Vagina (tissue), 2 donors: ENCODE results near the gene NSMCE1. TPM values are rescaled to one million over a fixed set of nuclear protein-coding genes. Genes with fewer than 3 reads are reported as not detected.

Experiments used
- DNase-seq, 2 donors: peaks; one replicate each; pipeline ENCODE4 v3.0.0-alpha.2; 2017; ENCODE audit errors: extremely low spot score in 2 of 2
- H3K27ac ChIP-seq: fragments of 200-600 bp; sonication (generic); one replicate; pipeline ENCODE4 v1.5.1; 2019
- H3K27me3 ChIP-seq: fragments of 200-600 bp; sonication (generic); one replicate; pipeline ENCODE4 v1.5.1; 2019
- H3K36me3 ChIP-seq, 2 donors: fragments of 200-600 bp; sonication (generic); one replicate each; pipeline ENCODE4 v1.5.1; 2017 to 2019
- H3K4me1 ChIP-seq: fragments of 200-600 bp; sonication (generic); one replicate; pipeline ENCODE4 v1.5.1; 2019
- H3K4me3 ChIP-seq, 2 donors: fragments of 200-600 bp; sonication (generic); 1 replicate in 1 of 2; 2 replicates in 1 of 2; pipeline ENCODE4 v1.5.1; 2016 to 2019
- H3K9me3 ChIP-seq: fragments of 200-600 bp; sonication (generic); one replicate; pipeline ENCODE4 v1.5.1; 2019
- CTCF ChIP-seq, 3 experiments: fragments of 450-650 bp in 2 of 3; fragments of 200-600 bp in 1 of 3; sonication (generic) in 1 of 3; IDR thresholded peaks; one replicate each; pipeline ENCODE4 v1.5.1; 2017 to 2019; ENCODE audit warnings: antibody characterized with exemption in 3 of 3, mild to moderate bottlenecking in 2 of 3, moderate library complexity in 2 of 3
- POLR2A ChIP-seq, 2 donors: fragments of 450-650 bp; IDR thresholded peaks; one replicate each; pipeline ENCODE4 v1.6.1; 2017; ENCODE audit warnings: antibody characterized with exemption in 2 of 2, mild to moderate bottlenecking in 2 of 2, moderate library complexity in 2 of 2
- POLR2AphosphoS5 ChIP-seq, 2 donors: sonication (generic); formaldehyde crosslinking; IDR thresholded peaks; one replicate each; pipeline ENCODE4 v1.9.0; 2017; ENCODE audit warnings: antibody characterized with exemption in 2 of 2, mild to moderate bottlenecking in 2 of 2, low read depth in 1 of 2; ENCODE audit not compliant: insufficient read depth in 1 of 2
- intact Hi-C: fragments of 100-400 bp; cut with DNase I; formaldehyde crosslinking; loops from one replicate; pipeline ENCODE4 v1.15.1; 2023
- total RNA-seq: library from RNA; depleted of rRNA; stranded (reverse); fragments of >200 nt; gene quantifications from one replicate; pipeline ENCODE4 v1.2.3, GENCODE V29; 2016

The NSMCE1 gene
- total RNA-seq, 1 donor from 2014 or later: 24.6 TPM

DNA sequence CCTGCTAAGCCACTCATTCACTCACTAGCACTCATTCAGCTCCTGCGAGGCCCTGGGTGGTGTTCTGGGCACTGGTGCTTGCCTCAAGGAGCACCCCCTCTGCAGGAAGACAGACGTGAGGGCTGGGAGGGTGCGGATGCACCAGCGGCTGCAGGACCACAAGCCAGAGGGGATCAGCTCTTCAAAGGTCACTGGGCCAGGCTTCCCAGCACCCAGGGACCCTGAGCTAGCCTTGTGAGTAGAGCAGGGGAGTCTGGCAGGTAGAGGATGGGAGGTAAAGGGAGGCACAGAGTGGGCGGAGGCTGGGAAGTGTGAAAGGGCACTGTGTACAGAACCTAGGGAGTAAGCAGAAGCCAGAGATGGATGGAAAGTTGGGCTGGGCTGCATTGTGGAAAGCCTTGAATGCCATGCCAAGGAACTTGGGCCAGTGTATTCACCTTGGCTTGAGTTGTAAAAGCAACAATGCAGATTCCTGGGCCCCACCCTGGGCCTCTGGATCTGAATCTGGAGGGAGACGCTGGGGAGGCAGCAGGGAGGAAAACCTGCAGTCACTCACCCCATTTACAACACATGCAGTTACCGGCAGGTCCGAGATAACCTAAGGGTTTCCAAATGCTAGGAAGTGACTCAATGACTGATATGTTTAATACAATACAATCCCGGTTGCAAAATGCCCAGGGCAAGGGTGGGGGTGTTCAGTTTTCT lies 46.9 kb upstream of the NSMCE1 start:
- DNase-seq: no peak
- intact Hi-C loops: no loop called here
- Histone ChIP-seq H3K36me3 (no peaks in the 10 kb centered on the region), H3K27me3 (no peaks in the 10 kb centered on the region), H3K4me3 (peak overlapping the region; percentile 93 to 97), H3K27ac (peak overlapping the region; percentile 98), H3K9me3 (no peaks in the 10 kb centered on the region), H3K4me1 (peaks cover 68% of the 10 kb centered on the region)
- TF ChIP-seq POLR2AphosphoS5 (IDR thresholded peaks at IDR 0.05; ENCODE audit: insufficient read depth in 1 of 2, low read depth in 1 of 2): peak; percentile 19 to 73
- no peak for TF ChIP-seq CTCF (IDR thresholded peaks at IDR 0.05)

DNA sequence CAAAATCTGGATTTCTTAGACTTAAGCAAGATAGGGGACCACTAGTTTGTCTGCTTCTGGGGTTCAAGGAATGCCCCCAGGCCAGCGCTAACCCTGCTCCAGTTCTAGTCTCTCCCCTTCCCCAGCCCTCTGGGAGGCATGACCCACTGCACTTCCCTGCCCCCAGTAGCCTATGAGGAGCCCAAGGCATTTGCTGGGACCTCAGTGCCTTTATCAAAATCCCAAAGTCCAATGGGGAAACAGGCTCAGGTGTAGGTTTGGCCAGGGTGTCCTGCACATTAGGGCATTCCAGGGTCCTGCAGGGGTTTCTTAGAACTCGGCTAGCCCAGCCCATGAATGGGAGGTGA lies 46.4 kb upstream of the NSMCE1 start:
- Histone ChIP-seq H3K9me3 (no peaks in the 10 kb centered on the region), H3K27me3 (no peaks in the 10 kb centered on the region), H3K4me1 (peaks cover 63% of the 10 kb centered on the region), H3K27ac (peak overlapping the region; percentile 98), H3K36me3 (no peaks in the 10 kb centered on the region), H3K4me3 (peak overlapping the region; percentile 93 to 97)
- DNase-seq: no peak
- TF ChIP-seq POLR2AphosphoS5 (IDR thresholded peaks at IDR 0.05; ENCODE audit: insufficient read depth in 1 of 2, low read depth in 1 of 2) (no peak), CTCF (IDR thresholded peaks at IDR 0.05) (no peak), POLR2A (IDR thresholded peaks at IDR 0.05) (no peak)
- intact Hi-C loops: loop anchor here (5.0 kb wide), 1 partner anchor 52 kb away; no protein-coding TSS in a partner anchor

DNA sequence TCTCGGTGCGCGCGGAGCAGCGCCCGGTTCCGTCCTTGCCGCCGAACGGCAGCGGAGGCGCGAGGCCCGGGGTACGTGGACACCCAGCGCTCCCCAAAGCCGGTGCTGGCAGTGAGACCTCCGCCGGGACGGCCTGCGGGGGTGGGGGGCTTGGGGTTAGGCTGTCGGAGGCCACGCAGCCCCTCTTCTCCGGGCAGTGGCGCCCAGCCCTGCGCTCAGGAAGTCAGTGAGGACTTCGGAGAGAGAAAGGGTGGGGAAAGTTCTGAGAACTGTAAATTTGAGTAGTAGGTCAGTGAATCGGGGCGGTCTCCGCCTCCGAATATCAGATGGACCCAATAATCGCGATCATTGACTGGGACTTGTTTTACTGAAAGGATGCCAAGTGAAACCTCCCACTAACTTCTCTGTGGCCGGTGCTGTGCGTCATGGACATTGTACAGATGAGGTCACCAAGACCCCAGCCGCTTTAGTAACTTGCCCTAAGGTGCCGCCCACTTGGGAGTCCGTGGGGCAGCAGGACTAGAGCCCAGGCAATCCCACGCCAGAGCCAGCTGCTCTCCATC lies 45.7 kb upstream of the NSMCE1 start:
- Histone ChIP-seq H3K9me3 (no peaks in the 10 kb centered on the region), H3K36me3 (no peaks in the 10 kb centered on the region), H3K4me3 (peak overlapping the region; percentile 93 to 97), H3K27ac (peak overlapping the region; percentile 98), H3K4me1 (peaks cover 56% of the 10 kb centered on the region), H3K27me3 (no peaks in the 10 kb centered on the region)
- DNase-seq: no peak
- intact Hi-C loops: loop anchor here (5.0 kb wide), 1 partner anchor 53 kb away; no protein-coding TSS in a partner anchor
- TF ChIP-seq POLR2AphosphoS5 (IDR thresholded peaks at IDR 0.05; ENCODE audit: insufficient read depth in 1 of 2, low read depth in 1 of 2): peak in 1 of 2 donors; percentile 69
- no peak for TF ChIP-seq CTCF (IDR thresholded peaks at IDR 0.05)
- peak in 1 of 2 donors; percentile 9 for TF ChIP-seq POLR2A (IDR thresholded peaks at IDR 0.05)

GRCh38 chr16:27313422-27314160 lies 45.0 kb upstream of the NSMCE1 start, which contains the start of gene IL4R:
Gene IL4R (plus strand): TSS chr16:27313974. CDS start chr16:27340204, 26,230 bp downstream.
- Histone ChIP-seq H3K4me1 (peaks cover 50% of the 10 kb centered on the region), H3K4me3 (peak within 1 kb of the TSS; percentile 93 to 97), H3K9me3 (no peaks in the 10 kb centered on the region), H3K27me3 (no peaks in the 10 kb centered on the region), H3K27ac (peak within 1 kb of the TSS; percentile 98), H3K36me3 (no peaks in the 10 kb centered on the region)
- no peak for DNase-seq
- intact Hi-C loops: loop anchor here (5.0 kb wide), 1 partner anchor 54 kb away; no protein-coding TSS in a partner anchor
- TF ChIP-seq POLR2A (IDR thresholded peaks at IDR 0.05) (peak in 1 of 2 donors; percentile 24), CTCF (IDR thresholded peaks at IDR 0.05) (no peak), POLR2AphosphoS5 (IDR thresholded peaks at IDR 0.05; ENCODE audit: insufficient read depth in 1 of 2, low read depth in 1 of 2) (peak in 1 of 2 donors; percentile 81)
